Thymus (tissue), 11 donors: Measurements from ENCODE around the gene COBL. TPM values are rescaled to one million over a fixed set of nuclear protein-coding genes. Genes with fewer than 3 reads are reported as not detected.
A peak's percentile ranks its signal among the peaks of the same experiment; 100 is the strongest.

Experiments
- DNase-seq, 9 donors: peaks; one replicate each; pipeline ENCODE4 v3.0.0-alpha.2; 2013; ENCODE audit warnings: low spot score in 9 of 9, low read depth in 6 of 9, missing footprints in 1 of 9
- H3K27ac ChIP-seq, 2 donors: one replicate each; pipeline ENCODE4 v1.5.1; 2013; ENCODE audit warnings: control low read depth in 1 of 2, low read depth in 1 of 2, low read length in 1 of 2, mild to moderate bottlenecking in 1 of 2, moderate library complexity in 1 of 2
- H3K27me3 ChIP-seq, 2 donors: one replicate each; pipeline ENCODE4 v1.5.1; 2013; ENCODE audit warnings: low read length in 1 of 2; ENCODE audit not compliant: control insufficient read depth in 2 of 2, insufficient read depth in 1 of 2
- H3K36me3 ChIP-seq, 2 donors: one replicate each; pipeline ENCODE4 v1.5.1; 2013; ENCODE audit warnings: low read length in 1 of 2, mild to moderate bottlenecking in 1 of 2, moderate library complexity in 1 of 2; ENCODE audit not compliant: control insufficient read depth in 2 of 2, insufficient read depth in 2 of 2
- H3K4me1 ChIP-seq, 2 donors: one replicate each; pipeline ENCODE4 v1.5.1; 2013; ENCODE audit warnings: low read length in 2 of 2; ENCODE audit not compliant: control insufficient read depth in 2 of 2, insufficient read depth in 2 of 2
- H3K4me3 ChIP-seq, 2 donors: one replicate each; pipeline ENCODE4 v1.5.1; 2013; ENCODE audit warnings: low read length in 2 of 2, control low read depth in 1 of 2, mild to moderate bottlenecking in 1 of 2
- H3K9me3 ChIP-seq, 2 donors: one replicate each; pipeline ENCODE4 v1.5.1; 2013; ENCODE audit warnings: low read length in 1 of 2, mild to moderate bottlenecking in 1 of 2; ENCODE audit not compliant: control insufficient read depth in 2 of 2, insufficient read depth in 1 of 2
- WGBS: extraction: QIAGEN DNeasy Blood & Tissue Kit; methylation state at CpG from one replicate; pipeline ENCODE4 v1.1.7; 2013; 5-methylcytosine and 5-hydroxymethylcytosine counted together
- polyA plus RNA-seq: library from polyadenylated mRNA; stranded (reverse); fragments of 200-250 nt; gene quantifications from one replicate; pipeline ENCODE4 v1.2.3, GENCODE V29; 2013
- total RNA-seq: library from RNA; stranded (reverse); fragments of 120-200 nt; gene quantifications from one replicate; pipeline ENCODE4 v1.2.4, GENCODE V29; 2013
- donor health status: healthy.

COBL gene
- total and polyA plus RNA-seq, 2 donors: 0.66 to 2.0 TPM

DNA sequence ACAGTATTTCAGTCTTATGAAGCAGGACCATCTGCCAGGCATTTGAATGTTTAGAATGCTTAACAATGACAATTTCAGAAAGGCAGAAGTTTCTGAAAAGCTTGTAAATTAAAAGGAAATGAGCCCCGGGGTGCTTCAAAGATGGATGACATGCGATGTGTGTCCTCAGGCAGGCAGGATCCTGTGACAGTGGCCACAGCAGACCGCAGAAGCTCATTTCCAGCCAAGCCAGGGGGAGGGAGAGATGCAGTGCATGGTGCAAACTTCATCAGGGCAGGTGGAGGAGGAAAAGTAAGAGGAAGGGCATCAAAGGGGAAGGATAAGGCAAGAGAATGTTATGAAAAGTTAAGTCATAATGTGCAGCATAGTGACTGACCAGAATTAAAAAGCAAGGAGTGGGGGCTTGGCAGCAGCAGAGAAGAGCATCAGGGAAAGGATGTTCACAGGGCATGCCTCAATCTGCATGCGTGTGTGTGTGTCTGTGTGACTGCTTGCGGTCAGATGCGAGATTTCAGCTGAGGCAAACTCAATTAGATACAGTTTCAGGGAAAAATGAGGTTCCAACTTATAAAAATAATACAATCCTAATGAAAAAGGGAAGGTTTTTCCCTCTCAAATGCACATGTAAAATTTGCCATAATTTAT, 173.7 kb downstream of the COBL start:
- Histone ChIP-seq H3K4me3 (no peak overlapping the region), H3K36me3 (no peaks in the 10 kb centered on the region), H3K4me1 (peaks cover 9 to 24% of the 10 kb centered on the region in 2 donors), H3K9me3 (peaks cover 4 to 22% of the 10 kb centered on the region in 2 donors), H3K27me3 (no peaks in the 10 kb centered on the region), H3K27ac (no peak overlapping the region)
- 63% methylated on average over 6 of the region's 6 CpGs for WGBS
- DNase-seq: no peak

GRCh38 chr7:51141451-51142003, 175.1 kb downstream of the COBL start:
- Histone ChIP-seq H3K4me3 (no peak overlapping the region), H3K27me3 (no peaks in the 10 kb centered on the region), H3K36me3 (no peaks in the 10 kb centered on the region), H3K9me3 (peaks cover 0 to 9% of the 10 kb centered on the region in 2 donors), H3K27ac (no peak overlapping the region), H3K4me1 (peaks cover 9 to 24% of the 10 kb centered on the region in 2 donors)
- peak in 4 of 9 donors; percentile 45 to 81 (median 52) for DNase-seq
- 29% methylated on average over 4 of the region's 4 CpGs for WGBS

- Histone ChIP-seq H3K4me1 (peaks cover 9 to 24% of the 10 kb centered on the region in 2 donors), H3K36me3 (no peaks in the 10 kb centered on the region), H3K9me3 (no peaks in the 10 kb centered on the region), H3K27ac (no peak overlapping the region), H3K4me3 (no peak overlapping the region), H3K27me3 (no peaks in the 10 kb centered on the region)
- 58% methylated on average over 15 of the region's 15 CpGs for WGBS
- DNase-seq: peak in 1 of 9 donors; percentile 40
These were observed 176.1 kb downstream of the COBL start for GRCh38 chr7:51140199-51141164.

GRCh38 chr7:51139796-51140195, 176.8 kb downstream of the COBL start:
- H3K4me3 ChIP-seq: no peak overlapping the region
- H3K4me1 ChIP-seq: peaks cover 9 to 24% of the 10 kb centered on the region in 2 donors
- H3K27me3 ChIP-seq: no peaks in the 10 kb centered on the region
- 88% methylated on average over 1 of the region's 1 CpG for WGBS
- no peak overlapping the region for H3K27ac ChIP-seq
- DNase-seq: no peak
- no peaks in the 10 kb centered on the region for H3K36me3 ChIP-seq
- no peaks in the 10 kb centered on the region for H3K9me3 ChIP-seq

GRCh38 chr7:51138123-51139085, 178.2 kb downstream of the COBL start:
- H3K27me3 ChIP-seq: no peaks in the 10 kb centered on the region
- no peaks in the 10 kb centered on the region for H3K36me3 ChIP-seq
- peaks cover 6 to 24% of the 10 kb centered on the region in 2 donors for H3K4me1 ChIP-seq
- H3K27ac ChIP-seq: no peak overlapping the region
- no peak overlapping the region for H3K4me3 ChIP-seq
- no peaks in the 10 kb centered on the region for H3K9me3 ChIP-seq
- no peak for DNase-seq
- 89% methylated on average over 10 of the region's 10 CpGs for WGBS

GRCh38 chr7:51135576-51135975, 181.0 kb downstream of the COBL start:
- Histone ChIP-seq H3K27ac (no peak overlapping the region), H3K4me1 (peaks cover 6 to 9% of the 10 kb centered on the region in 2 donors), H3K36me3 (no peaks in the 10 kb centered on the region), H3K9me3 (no peaks in the 10 kb centered on the region), H3K27me3 (no peaks in the 10 kb centered on the region), H3K4me3 (no peak overlapping the region)
- DNase-seq: no peak
- WGBS: 70% methylated on average over 2 of the region's 2 CpGs

GRCh38 chr7:51134013-51134441, 182.6 kb downstream of the COBL start:
- 95% methylated on average over 4 of the region's 4 CpGs for WGBS
- Histone ChIP-seq H3K27me3 (no peaks in the 10 kb centered on the region), H3K9me3 (no peaks in the 10 kb centered on the region), H3K4me3 (no peak overlapping the region), H3K36me3 (no peaks in the 10 kb centered on the region), H3K27ac (no peak overlapping the region), H3K4me1 (peaks cover 0 to 3% of the 10 kb centered on the region in 2 donors)
- no peak for DNase-seq

DNA sequence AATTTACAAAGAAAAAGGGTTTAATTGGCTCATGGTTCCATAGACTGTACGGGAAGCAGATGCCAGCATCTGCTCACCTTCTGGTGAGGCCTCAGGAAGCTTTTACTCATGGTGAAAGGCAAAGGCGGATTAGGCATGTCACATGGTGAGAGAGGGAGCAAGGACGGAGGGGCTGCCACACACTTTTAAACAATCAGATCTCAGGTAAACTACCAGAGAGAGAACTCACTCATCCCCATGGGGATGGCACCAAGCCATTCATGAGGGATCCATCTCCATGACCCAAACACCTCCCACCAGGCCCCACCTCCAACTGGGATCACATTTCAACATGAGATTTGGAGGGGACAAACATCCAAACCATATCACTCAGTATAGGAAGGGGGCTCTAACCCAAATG, 183.9 kb downstream of the COBL start:
- WGBS: over 99% methylated on average over 3 of the region's 3 CpGs

More for the DNA sequence above, 183.9 kb downstream of the COBL start:
- Histone ChIP-seq H3K36me3 (no peaks in the 10 kb centered on the region), H3K4me3 (no peak overlapping the region), H3K4me1 (peaks cover 0 to 3% of the 10 kb centered on the region in 2 donors), H3K9me3 (no peaks in the 10 kb centered on the region), H3K27me3 (no peaks in the 10 kb centered on the region), H3K27ac (no peak overlapping the region)
- DNase-seq: no peak
